ENCODE measurements around the gene PLEKHS1.

- TF ChIP-seq CTCF (conservative IDR thresholded peaks at IDR 0.05) = no peak
- TF ChIP-seq EZH2 (IDR thresholded peaks at IDR 0.05; ENCODE audit: low read depth) = no peak
Measured at GRCh38 chr10:113775686-113776294, 24.3 kb downstream of the PLEKHS1 start.

Data from PC-9 (cell line).